Mucosa of stomach (tissue), 1 donor: ENCODE results near the gene GNAS.

ENCODE experiments used
- H3K27me3 ChIP-seq: one replicate; pipeline ENCODE4 v1.7.0; 2013; ENCODE audit warnings: mild to moderate bottlenecking, low read length; ENCODE audit not compliant: control insufficient read depth, insufficient read depth
- H3K36me3 ChIP-seq: one replicate; pipeline ENCODE4 v1.7.0; 2013; ENCODE audit warnings: low read length; ENCODE audit not compliant: control insufficient read depth, insufficient read depth
- H3K4me1 ChIP-seq: one replicate; pipeline ENCODE4 v1.7.0; 2013; ENCODE audit warnings: mild to moderate bottlenecking, low read length; ENCODE audit not compliant: control insufficient read depth, insufficient read depth
- H3K4me3 ChIP-seq: one replicate; pipeline ENCODE4 v1.7.0; 2013; ENCODE audit warnings: low read length
- H3K9ac ChIP-seq: one replicate; pipeline ENCODE4 v1.7.0; 2013; ENCODE audit warnings: mild to moderate bottlenecking, low read length, moderate library complexity
- H3K9me3 ChIP-seq: one replicate; pipeline ENCODE4 v1.7.0; 2013; ENCODE audit warnings: mild to moderate bottlenecking, low read length, moderate library complexity; ENCODE audit not compliant: control insufficient read depth
- donor health status: Pancreatic carcinoma.

GNAS gene

DNA sequence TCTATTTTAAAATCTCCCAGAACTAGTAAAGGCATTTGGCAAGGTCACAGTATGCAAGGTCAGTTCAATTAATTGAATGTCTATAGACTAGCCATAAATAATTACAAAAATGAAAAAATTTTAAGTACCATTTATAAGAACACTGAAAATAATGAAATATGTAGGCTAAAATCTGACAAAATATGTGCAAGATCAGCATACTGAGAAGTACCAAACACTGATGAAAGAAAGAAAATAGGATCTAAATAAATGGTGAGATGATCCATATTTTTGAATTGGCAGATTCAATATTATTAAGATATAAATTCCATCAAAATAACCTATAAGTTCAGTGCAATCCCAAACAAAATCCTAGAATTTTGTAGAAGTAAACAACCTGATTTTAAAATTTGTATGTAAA is 100.5 kb downstream of the GNAS start:
- H3K9ac ChIP-seq, result no peak overlapping the region
- H3K4me1 ChIP-seq, result no peaks in the 10 kb centered on the region
- H3K36me3 ChIP-seq, result no peaks in the 10 kb centered on the region
- H3K27me3 ChIP-seq, result no peaks in the 10 kb centered on the region
- no peak overlapping the region for H3K4me3 ChIP-seq
- no peaks in the 10 kb centered on the region for H3K9me3 ChIP-seq

DNA sequence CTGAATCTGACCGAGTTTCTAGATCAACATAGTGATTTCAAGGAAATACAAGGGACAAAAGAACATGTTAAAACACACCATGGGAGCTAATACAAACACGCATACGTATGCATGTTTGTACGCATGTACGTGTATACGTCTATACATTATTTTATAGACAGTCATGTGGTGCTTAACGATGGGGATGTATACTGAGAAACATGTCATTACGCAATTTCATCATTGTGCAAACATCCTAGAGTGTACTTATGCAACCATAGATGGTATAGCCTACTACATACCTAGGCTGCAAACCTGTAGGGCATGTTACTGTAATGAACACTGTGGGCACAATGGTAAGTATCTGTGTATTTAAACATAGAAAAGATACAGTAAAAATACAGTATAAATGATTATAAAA is 103.6 kb downstream of the GNAS start:
- Histone ChIP-seq H3K4me3 (no peak overlapping the region), H3K9me3 (no peaks in the 10 kb centered on the region), H3K36me3 (no peaks in the 10 kb centered on the region), H3K4me1 (no peaks in the 10 kb centered on the region), H3K27me3 (no peaks in the 10 kb centered on the region), H3K9ac (no peak overlapping the region)

DNA sequence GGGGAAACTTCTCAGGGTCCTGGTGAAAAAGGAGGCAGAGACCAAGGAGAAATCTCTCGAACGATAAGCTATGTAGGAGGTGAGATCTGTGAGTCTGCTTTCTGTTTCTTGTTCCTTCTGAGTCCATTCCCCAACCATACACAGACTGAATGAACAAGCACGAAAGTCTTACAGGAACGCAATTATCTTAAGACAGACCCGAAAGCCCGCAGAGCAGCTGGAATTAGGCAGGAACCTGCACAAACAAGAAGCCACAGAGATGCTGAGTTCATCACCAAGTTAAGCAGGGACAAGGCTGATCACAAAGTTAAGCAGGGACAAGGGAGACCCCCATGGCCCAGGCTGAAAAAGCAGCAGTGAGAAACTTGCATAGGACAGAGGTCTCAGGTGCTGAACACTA is 107.1 kb downstream of the GNAS start:
- Histone ChIP-seq H3K4me3 (no peak overlapping the region), H3K9ac (no peak overlapping the region), H3K9me3 (no peaks in the 10 kb centered on the region), H3K36me3 (no peaks in the 10 kb centered on the region), H3K27me3 (no peaks in the 10 kb centered on the region), H3K4me1 (no peaks in the 10 kb centered on the region)
